GM12878 (cell line): ENCODE results near the gene CLK2. TPM values are rescaled to one million over a fixed set of nuclear protein-coding genes. Genes with fewer than 3 reads are reported as not detected.

ENCODE experiments used
- ATAC-seq: fragments of 200-7000 bp; cut with Tn5 transposase; 3 replicates; pipeline ENCODE4 v1.9.1; 2020; ENCODE audit warnings: mild to moderate bottlenecking, moderate library complexity
- BruUV-seq: library from RNA; stranded (reverse); fragments of 400-500 nt; replicated peaks from 2 replicates; lab custom pipeline; 2021; lab: Mats Ljungman, UMichigan
- CTCF ChIA-PET: fragments of 300-600 bp; sonication (Branson Sonifier 250); formaldehyde crosslinking; extraction: SDS; loops from one replicate; lab custom pipeline; 2021; ENCODE audit warnings: inconsistent platforms; lab: Yijun Ruan, JAX
- POLR2A ChIA-PET: fragments of 350-600 bp; formaldehyde crosslinking; extraction: SDS; loops from one replicate; lab custom pipeline; 2021; ENCODE audit warnings: inconsistent platforms; lab: Charles Lee
- RAD21 ChIA-PET: fragments of 300-600 bp; sonication (Branson Sonifier 250); formaldehyde crosslinking; loops from one replicate; lab custom pipeline; 2023; ENCODE audit warnings: antibody characterized with exemption; ENCODE audit not compliant: unreplicated experiment; lab: Charles Lee
- SMC1A ChIA-PET: fragments of 300-600 bp; sonication (Branson Sonifier 250); formaldehyde crosslinking; loops from one replicate; lab custom pipeline; 2023; ENCODE audit not compliant: unreplicated experiment, uncharacterized antibody; lab: Charles Lee
- DNase-seq: peaks from one replicate; pipeline ENCODE4 v3.0.0-alpha.2; 2011; ENCODE audit warnings: low read depth, low spot score
- FAIRE-seq: peaks from 3 replicates; lab custom pipeline; 2011; peaks lifted over from hg19 to GRCh38; lab: Jason Lieb, UNC
- H2AFZ ChIP-seq: 2 replicates; pipeline ENCODE4 v1.6.0; 2011; ENCODE audit warnings: low read depth, low read length, control low read depth; ENCODE audit not compliant: control insufficient read depth
- H3K27ac ChIP-seq: 2 replicates; pipeline ENCODE4 v1.5.1; 2011; ENCODE audit warnings: control low read depth; ENCODE audit not compliant: control insufficient read depth, insufficient read depth
- H3K27me3 ChIP-seq, 2 experiments: replicated peaks in 1 of 2; 2 replicates each; pipeline versions ENCODE4 v1.6.0 to v1.6.1; 2011; ENCODE audit warnings: low read length in 1 of 2; ENCODE audit not compliant: control insufficient read depth in 2 of 2, insufficient read depth in 2 of 2
- H3K36me3 ChIP-seq, 2 experiments: 2 replicates each; pipeline ENCODE4 v1.5.1; 2011; ENCODE audit warnings: low read length in 1 of 2; ENCODE audit not compliant: control insufficient read depth in 2 of 2, insufficient read depth in 2 of 2
- H3K4me1 ChIP-seq: 2 replicates; pipeline ENCODE4 v1.6.1; 2011; ENCODE audit warnings: mild to moderate bottlenecking, low read length, moderate library complexity, mixed read lengths; ENCODE audit not compliant: control insufficient read depth, insufficient read depth
- H3K4me2 ChIP-seq: 2 replicates; pipeline ENCODE4 v1.6.0; 2011; ENCODE audit warnings: control low read depth; ENCODE audit not compliant: control insufficient read depth, insufficient read depth
- H3K4me3 ChIP-seq: fragments of 200-600 bp; sonication (generic); 2 replicates; pipeline ENCODE4 v1.5.1; 2016
- H3K79me2 ChIP-seq: 2 replicates; pipeline ENCODE4 v1.6.0; 2011; ENCODE audit warnings: low read length; ENCODE audit not compliant: control insufficient read depth, insufficient read depth
- H3K9ac ChIP-seq: 2 replicates; pipeline ENCODE4 v1.8.0; 2011; ENCODE audit warnings: low read length, control low read depth, mixed read lengths; ENCODE audit not compliant: control insufficient read depth, insufficient read depth
- H3K9me3 ChIP-seq: replicated peaks from 3 replicates; pipeline ENCODE4 v1.5.1; 2011; ENCODE audit warnings: mild to moderate bottlenecking, low read length; ENCODE audit not compliant: control insufficient read depth, insufficient read depth
- H4K20me1 ChIP-seq: 2 replicates; pipeline ENCODE4 v1.6.0; 2011; ENCODE audit not compliant: control insufficient read depth, insufficient read depth
- CUX1 ChIP-seq: IDR thresholded peaks from 2 replicates; pipeline ENCODE4 v1.6.1; 2012; ENCODE audit warnings: improper control_type of control experiment, low read depth, low read length; ENCODE audit not compliant: insufficient replicate concordance
- DPF2 ChIP-seq: fragments of 450-650 bp; IDR thresholded peaks from 2 replicates; pipeline ENCODE4 v1.6.1; 2017; ENCODE audit warnings: mild to moderate bottlenecking
- JUND ChIP-seq: IDR thresholded peaks from 2 replicates; pipeline ENCODE4 v1.6.1; 2012; ENCODE audit warnings: low read depth, mild to moderate bottlenecking, low read length, improper control_type of control experiment, moderate library complexity
- LARP7 ChIP-seq: fragments of 450-650 bp; IDR thresholded peaks from 2 replicates; pipeline ENCODE4 v1.6.1; 2017; ENCODE audit warnings: mild to moderate bottlenecking
- MEF2B ChIP-seq: fragments of 450-650 bp; IDR thresholded peaks from 2 replicates; pipeline ENCODE4 v1.6.1; 2018; ENCODE audit warnings: mild to moderate bottlenecking, moderate library complexity; ENCODE audit not compliant: partially characterized antibody, poor library complexity, severe bottlenecking
- RUNX3 ChIP-seq: IDR thresholded peaks from 2 replicates; pipeline ENCODE4 v1.6.1; 2012; ENCODE audit warnings: low read length, inconsistent platforms
- WGBS: methylation state at CpG from one replicate; pipeline ENCODE4 v1.1.6; 2016; ENCODE audit warnings: low lambda C conversion rate; ENCODE audit not compliant: insufficient replicate concordance, insufficient coverage; ENCODE audit errors: missing lambda C conversion rate; 5-methylcytosine and 5-hydroxymethylcytosine counted together
- in situ Hi-C: fragments of 300-500 bp; cut with MboI; formaldehyde crosslinking; loops from 9 replicates; pipeline ENCODE4 v1.14.3; 2018; ENCODE audit warnings: mixed read lengths
- intact Hi-C: fragments of 100-400 bp; cut with micrococcal nuclease; formaldehyde crosslinking; loops from one replicate; pipeline ENCODE4 v1.14.2; 2022; ENCODE audit not compliant: unreplicated experiment
- polyA plus RNA-seq, 11 experiments: library from polyadenylated mRNA; depleted of rRNA in 4 of 11; unstranded in 6 of 11; stranded (reverse) in 5 of 11; fragments of >200 nt; fragmentation: Nextera tagmentation in 4 of 11; fragmentation: Illumina TruSeq in 1 of 11; extraction: Ambion mirVana in 4 of 11; extraction: Trizol in 1 of 11; gene quantifications; 1 replicate in 1 of 11; 2 replicates in 10 of 11; pipeline versions ENCODE4 v1.2.1 to v1.2.3, GENCODE V29; 2011 to 2016; ENCODE audit warnings: inconsistent platforms in 2 of 11, missing spikeins in 2 of 11, low read depth in 1 of 11
- total RNA-seq, 4 experiments: library from RNA; depleted of rRNA in 3 of 4; stranded (reverse); fragments of >200 nt in 3 of 4; fragmentation: Illumina TruSeq in 1 of 4; extraction: Trizol in 1 of 4; gene quantifications; 2 replicates each; pipeline versions ENCODE4 v1.2.1 to v1.2.3, GENCODE V29; 2013 to 2021
- TF ChIP-seq, protein P1 (sequence below): fragments of 450-650 bp; IDR thresholded peaks from 2 replicates; pipeline ENCODE4 v1.6.1; 2017; ENCODE audit warnings: mild to moderate bottlenecking, moderate library complexity

The CLK2 gene
- total and polyA plus RNA-seq, 10 of the 15 experiments (the other 5 are each of a cell fraction or from before 2014, with no cell fraction given): 11.1 to 83.7 (median 36.7) TPM

DNA sequence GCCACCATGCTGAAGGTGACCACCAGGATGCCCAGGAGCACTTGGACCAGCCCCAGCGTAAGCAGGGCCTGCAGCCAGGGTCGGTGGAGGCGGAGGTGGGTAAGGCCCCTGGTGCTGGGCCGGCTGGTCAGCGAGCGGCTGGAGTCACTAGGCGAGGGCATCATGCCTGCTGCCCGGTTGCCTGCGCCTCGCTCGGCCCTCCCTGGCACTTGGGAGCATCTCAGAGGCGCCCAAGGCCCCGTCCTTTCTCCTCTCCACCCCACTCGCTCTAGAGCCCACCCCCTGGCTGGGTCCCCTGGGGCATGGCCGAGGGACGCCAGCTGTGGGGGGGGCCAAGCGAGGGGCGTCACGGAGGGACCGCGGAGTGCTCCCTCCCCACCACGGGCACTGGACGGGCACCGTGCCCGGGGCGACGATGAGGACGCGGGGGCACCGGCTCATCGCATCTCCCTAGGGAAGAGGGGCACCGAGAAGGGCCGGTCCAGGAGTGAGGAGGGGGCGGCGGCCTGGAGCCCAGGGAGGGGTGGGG, 18.5 kb downstream of the CLK2 start:
- in situ Hi-C loops: loop anchor here (5.0 kb wide), 1 partner anchor 338 kb away; no protein-coding TSS in a partner anchor
- FAIRE-seq (no peak), DNase-seq (no peak), ATAC-seq (peak; percentile 7)
- Histone ChIP-seq H3K4me1 (peaks cover 13% of the 10 kb centered on the region), H3K27me3 (no peaks in the 10 kb centered on the region), H3K36me3 (peaks cover 1 to 4% of the 10 kb centered on the region in 2 experiments; a peak in 1 of 4 replicates), H3K9me3 (no peaks in the 10 kb centered on the region), H3K9ac (peak overlapping the region; percentile 62), H3K27ac (no peak overlapping the region), H3K79me2 (peaks cover 7% of the 10 kb centered on the region), H3K4me3 (peak overlapping the region; percentile 92), H3K4me2 (peak overlapping the region; percentile 97), H4K20me1 (no peaks in the 10 kb centered on the region), H2AFZ (peak overlapping the region; percentile 82)
- intact Hi-C loops: no loop called here
- BruUV-seq: no TSS peak
- TF ChIP-seq MEF2B (peak; percentile 71), CUX1 (no peak), RUNX3 (no peak), DPF2 (no peak), LARP7 (no peak; the same call in 1 of the 2 replicates), JUND (no peak)
- TF ChIP-seq, protein P1, sequence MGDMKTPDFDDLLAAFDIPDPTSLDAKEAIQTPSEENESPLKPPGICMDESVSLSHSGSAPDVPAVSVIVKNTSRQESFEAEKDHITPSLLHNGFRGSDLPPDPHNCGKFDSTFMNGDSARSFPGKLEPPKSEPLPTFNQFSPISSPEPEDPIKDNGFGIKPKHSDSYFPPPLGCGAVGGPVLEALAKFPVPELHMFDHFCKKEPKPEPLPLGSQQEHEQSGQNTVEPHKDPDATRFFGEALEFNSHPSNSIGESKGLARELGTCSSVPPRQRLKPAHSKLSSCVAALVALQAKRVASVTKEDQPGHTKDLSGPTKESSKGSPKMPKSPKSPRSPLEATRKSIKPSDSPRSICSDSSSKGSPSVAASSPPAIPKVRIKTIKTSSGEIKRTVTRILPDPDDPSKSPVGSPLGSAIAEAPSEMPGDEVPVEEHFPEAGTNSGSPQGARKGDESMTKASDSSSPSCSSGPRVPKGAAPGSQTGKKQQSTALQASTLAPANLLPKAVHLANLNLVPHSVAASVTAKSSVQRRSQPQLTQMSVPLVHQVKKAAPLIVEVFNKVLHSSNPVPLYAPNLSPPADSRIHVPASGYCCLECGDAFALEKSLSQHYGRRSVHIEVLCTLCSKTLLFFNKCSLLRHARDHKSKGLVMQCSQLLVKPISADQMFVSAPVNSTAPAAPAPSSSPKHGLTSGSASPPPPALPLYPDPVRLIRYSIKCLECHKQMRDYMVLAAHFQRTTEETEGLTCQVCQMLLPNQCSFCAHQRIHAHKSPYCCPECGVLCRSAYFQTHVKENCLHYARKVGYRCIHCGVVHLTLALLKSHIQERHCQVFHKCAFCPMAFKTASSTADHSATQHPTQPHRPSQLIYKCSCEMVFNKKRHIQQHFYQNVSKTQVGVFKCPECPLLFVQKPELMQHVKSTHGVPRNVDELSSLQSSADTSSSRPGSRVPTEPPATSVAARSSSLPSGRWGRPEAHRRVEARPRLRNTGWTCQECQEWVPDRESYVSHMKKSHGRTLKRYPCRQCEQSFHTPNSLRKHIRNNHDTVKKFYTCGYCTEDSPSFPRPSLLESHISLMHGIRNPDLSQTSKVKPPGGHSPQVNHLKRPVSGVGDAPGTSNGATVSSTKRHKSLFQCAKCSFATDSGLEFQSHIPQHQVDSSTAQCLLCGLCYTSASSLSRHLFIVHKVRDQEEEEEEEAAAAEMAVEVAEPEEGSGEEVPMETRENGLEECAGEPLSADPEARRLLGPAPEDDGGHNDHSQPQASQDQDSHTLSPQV: no peak
- CTCF ChIA-PET: interaction anchor here (1.0 to 9.6 kb wide), 2 partner anchors 54 to 69 kb away, joined by 4 to 225 read pairs; partner anchors contain the start of genes FDPS and RUSC1
- WGBS: 18% methylated on average over 23 of the region's 35 CpGs
- RAD21 ChIA-PET: no interaction called here
- SMC1A ChIA-PET: interaction anchor here (1.2 kb wide), 1 partner anchor 53 kb away, joined by 5 read pairs; no protein-coding TSS in a partner anchor
- POLR2A ChIA-PET: interaction anchor here (0.8 to 1.0 kb wide), 2 partner anchors 9 to 81 kb away, joined by 5 to 6 read pairs; no protein-coding TSS in a partner anchor
